ENCODE measurements around the gene TBC1D3B. TPM values are rescaled to one million over a fixed set of nuclear protein-coding genes. Genes with fewer than 3 reads are reported as not detected.

Gene TBC1D3B
- total and polyA plus RNA-seq, 10 of the 15 experiments (the other 5 are each of a cell fraction or from before 2014, with no cell fraction given), result 0.67 to 8.5 (median 1.7) TPM; not detected in 2

GRCh38 chr17:36148559-36149295 lies 27.7 kb downstream of the TBC1D3B start (continued):
- TF ChIP-seq, protein P1, sequence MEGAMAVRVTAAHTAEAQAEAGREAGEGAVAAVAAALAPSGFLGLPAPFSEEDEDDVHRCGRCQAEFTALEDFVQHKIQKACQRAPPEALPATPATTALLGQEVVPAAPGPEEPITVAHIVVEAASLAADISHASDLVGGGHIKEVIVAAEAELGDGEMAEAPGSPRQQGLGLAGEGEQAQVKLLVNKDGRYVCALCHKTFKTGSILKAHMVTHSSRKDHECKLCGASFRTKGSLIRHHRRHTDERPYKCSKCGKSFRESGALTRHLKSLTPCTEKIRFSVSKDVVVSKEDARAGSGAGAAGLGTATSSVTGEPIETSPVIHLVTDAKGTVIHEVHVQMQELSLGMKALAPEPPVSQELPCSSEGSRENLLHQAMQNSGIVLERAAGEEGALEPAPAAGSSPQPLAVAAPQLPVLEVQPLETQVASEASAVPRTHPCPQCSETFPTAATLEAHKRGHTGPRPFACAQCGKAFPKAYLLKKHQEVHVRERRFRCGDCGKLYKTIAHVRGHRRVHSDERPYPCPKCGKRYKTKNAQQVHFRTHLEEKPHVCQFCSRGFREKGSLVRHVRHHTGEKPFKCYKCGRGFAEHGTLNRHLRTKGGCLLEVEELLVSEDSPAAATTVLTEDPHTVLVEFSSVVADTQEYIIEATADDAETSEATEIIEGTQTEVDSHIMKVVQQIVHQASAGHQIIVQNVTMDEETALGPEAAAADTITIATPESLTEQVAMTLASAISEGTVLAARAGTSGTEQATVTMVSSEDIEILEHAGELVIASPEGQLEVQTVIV (IDR thresholded peaks at IDR 0.05; ENCODE audit: borderline replicate concordance, partially characterized antibody), result no peak
- TF ChIP-seq CBX5 (IDR thresholded peaks at IDR 0.05; ENCODE audit: low read depth), result no peak
- TF ChIP-seq HDAC6 (IDR thresholded peaks at IDR 0.05; ENCODE audit: unreplicated experiment), result no peak
- no peak for TF ChIP-seq EGR1 (IDR thresholded peaks at IDR 0.05; ENCODE audit: borderline replicate concordance in 1 of 2, low read depth in 2 of 2, low read length in 2 of 2)
- no peak for TF ChIP-seq PML (IDR thresholded peaks at IDR 0.05; ENCODE audit: low read length)
- TF ChIP-seq MYB (IDR thresholded peaks at IDR 0.05; ENCODE audit: borderline replicate concordance, low read depth, low read length), result no peak

GRCh38 chr17:36147601-36148000 lies 28.8 kb downstream of the TBC1D3B start:
- H3K4me1 ChIP-seq (ENCODE audit: control insufficient read depth, insufficient read depth, low read length), result peaks cover 8% of the 10 kb centered on the region; the same call in 1 of the 2 replicates
- no peak overlapping the region for H3K4me2 ChIP-seq (ENCODE audit: control insufficient read depth, insufficient read depth)
- H3K27me3 ChIP-seq (replicated peaks in 1 of 2; ENCODE audit: control insufficient read depth in 2 of 2, insufficient read depth in 2 of 2, low read length in 1 of 2), result no peaks in the 10 kb centered on the region
- ChIA-PET POLR2A (interaction anchor here (1.9 to 2.6 kb wide), 3 partner anchors 14 to 75 kb away, joined by 7 to 14 read pairs (median 8); no protein-coding TSS in a partner anchor), SMC1A (ENCODE audit: uncharacterized antibody, unreplicated experiment) (interaction anchor here (0.8 to 11.3 kb wide), 16 partner anchors 13 to 270 kb away, joined by 3 to 485 read pairs (median 13); partner anchors contain the start of genes CCL16, CCL18, CCL3 and CCL4), CTCF (interaction anchor here (0.7 to 12.0 kb wide), 17 partner anchors 11 to 298 kb away, joined by 3 to 622 read pairs (median 21); partner anchors contain the start of genes CCL16, CCL3 and CCL4), RAD21 (ENCODE audit: unreplicated experiment) (interaction anchor here (0.8 to 7.8 kb wide), 14 partner anchors 11 to 338 kb away, joined by 3 to 342 read pairs (median 6); partner anchors contain the start of genes CCL16, CCL3 and CCL4)
- H3K9me3 ChIP-seq (replicated peaks; ENCODE audit: control insufficient read depth, insufficient read depth, low read length), result peaks cover 3% of the 10 kb centered on the region; the same call in 1 of the 3 replicates
- H3K79me2 ChIP-seq (ENCODE audit: control insufficient read depth, insufficient read depth, low read length), result no peaks in the 10 kb centered on the region
- no peak overlapping the region; the same call in 1 of the 2 replicates for H2AFZ ChIP-seq (ENCODE audit: control insufficient read depth, low read depth, low read length)
- DNase-seq (ENCODE audit: low read depth, low spot score) (no peak), ATAC-seq (no peak), FAIRE-seq (no peak)
- H3K36me3 ChIP-seq (ENCODE audit: control insufficient read depth in 2 of 2, insufficient read depth in 2 of 2, low read length in 1 of 2), result no peaks in the 10 kb centered on the region
- H3K4me3 ChIP-seq, result no peak overlapping the region
- H4K20me1 ChIP-seq (ENCODE audit: control insufficient read depth, insufficient read depth), result no peaks in the 10 kb centered on the region
- WGBS (ENCODE audit: insufficient coverage, insufficient replicate concordance, low lambda C conversion rate, missing lambda C conversion rate), result 100% methylated on average over 3 of the region's 3 CpGs
- H3K9ac ChIP-seq (ENCODE audit: control insufficient read depth, insufficient read depth, low read length), result no peak overlapping the region
- no peak overlapping the region for H3K27ac ChIP-seq (ENCODE audit: control insufficient read depth, insufficient read depth)
- intact Hi-C loops (cut with micrococcal nuclease; ENCODE audit: unreplicated experiment), result loop anchor here (10.0 kb wide), 1 partner anchor 337 kb away; the partner anchor contains the start of gene ZNHIT3
- no TSS peak for BruUV-seq (replicated peaks)
- in situ Hi-C loops (cut with MboI), result loop anchor here (5.0 to 25.0 kb wide), 2 partner anchors 175 to 340 kb away; partner anchors contain the start of gene ZNHIT3
- TF ChIP-seq MTA3 (IDR thresholded peaks at IDR 0.05; ENCODE audit: borderline replicate concordance, low read length), result no peak
- TF ChIP-seq JUND (IDR thresholded peaks at IDR 0.05; ENCODE audit: low read depth, low read length), result no peak
